NCI-H510A treated with DMSO at 0.1 percent for 48 hours (cell line): ENCODE measurements around the gene IER3.

Experiments used
- DNase-seq: peaks from one replicate; lab custom pipeline; 2025; lab: John Stamatoyannopoulos, UW

The IER3 gene

GRCh38 chr6:30703821-30704220, 40.5 kb downstream of the IER3 start:
- no peak for DNase-seq

DNA sequence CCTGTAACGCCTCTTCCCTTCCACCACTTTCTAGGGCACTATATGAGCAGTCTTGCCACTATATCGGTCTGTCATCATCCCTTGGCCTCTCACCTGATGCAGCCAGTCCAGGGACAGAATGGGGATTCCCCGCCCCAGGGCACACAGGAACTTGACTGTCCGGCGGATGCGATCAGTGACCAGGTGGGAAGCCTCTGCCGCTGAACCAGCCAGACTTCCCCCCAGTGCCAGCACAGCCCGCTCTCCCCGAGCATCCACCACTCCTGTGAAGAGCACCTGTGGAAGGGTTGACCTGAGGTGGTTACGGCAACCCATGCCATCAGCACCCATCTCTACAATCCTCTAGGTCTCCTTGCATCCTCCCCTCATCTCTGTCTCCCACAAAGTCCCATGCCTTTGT, 41.3 kb downstream of the IER3 start:
- DNase-seq = no peak

- DNase-seq = no peak
These were observed 44.0 kb downstream of the IER3 start for GRCh38 chr6:30700340-30700739.

DNA sequence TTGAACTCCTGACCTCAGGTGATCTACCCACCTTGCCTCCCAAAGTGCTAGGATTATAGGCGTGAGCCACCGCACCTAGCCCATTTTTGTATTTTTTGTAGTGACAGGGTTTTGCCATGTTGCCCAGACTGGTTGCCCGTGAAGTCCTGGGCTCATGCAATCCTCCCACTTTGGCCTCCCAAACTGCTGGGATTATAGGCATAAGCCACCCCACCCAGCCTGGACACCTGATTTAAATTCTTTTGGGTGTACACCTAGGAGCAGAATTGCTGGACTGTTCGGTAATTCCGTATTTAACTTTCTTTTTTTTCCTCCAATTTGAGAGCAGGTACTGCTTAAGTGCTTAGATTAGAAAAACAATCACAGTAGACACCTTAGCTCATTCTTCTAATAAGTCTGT, 47.9 kb downstream of the IER3 start:
- no peak for DNase-seq
